GM23338 (cell line): Measurements from ENCODE around the gene CCDC86. TPM values are rescaled to one million over a fixed set of nuclear protein-coding genes. Genes with fewer than 3 reads are reported as not detected.

ENCODE experiments used
- ATAC-seq: fragments of 200-7000 bp; cut with Tn5 transposase; 3 replicates; pipeline ENCODE4 v1.9.1; 2020
- DNase-seq: peaks from one replicate; pipeline ENCODE4 v3.0.0-alpha.2; 2015; ENCODE audit warnings: low spot score
- H2AFZ ChIP-seq: fragments of 200-600 bp; sonication (generic); 2 replicates; pipeline ENCODE4 v1.8.0; 2016; ENCODE audit warnings: antibody characterized with exemption, mild to moderate bottlenecking, moderate library complexity
- H3F3A ChIP-seq: fragments of 200-600 bp; sonication (generic); replicated peaks from 2 replicates; pipeline ENCODE4 v1.8.0; 2017; ENCODE audit warnings: antibody characterized with exemption, mixed run types, low read depth
- H3K27ac ChIP-seq: fragments of 200-600 bp; sonication (generic); 2 replicates; pipeline ENCODE4 v1.6.1; 2016; ENCODE audit warnings: low read depth
- H3K27me3 ChIP-seq: fragments of 200-600 bp; sonication (generic); 2 replicates; pipeline ENCODE4 v1.8.0; 2016; ENCODE audit warnings: mild to moderate bottlenecking, mixed run types, moderate library complexity; ENCODE audit not compliant: insufficient read depth
- H3K36me3 ChIP-seq: fragments of 200-600 bp; sonication (generic); 2 replicates; pipeline ENCODE4 v1.8.0; 2016; ENCODE audit warnings: mild to moderate bottlenecking; ENCODE audit not compliant: insufficient read depth
- H3K4me1 ChIP-seq: fragments of 200-600 bp; sonication (generic); 2 replicates; pipeline ENCODE4 v1.8.0; 2016; ENCODE audit warnings: mild to moderate bottlenecking, moderate library complexity; ENCODE audit not compliant: insufficient read depth
- H3K4me2 ChIP-seq: fragments of 200-600 bp; sonication (generic); 2 replicates; pipeline ENCODE4 v1.7.1; 2017; ENCODE audit warnings: mixed run types
- H3K4me3 ChIP-seq: fragments of 200-600 bp; sonication (generic); 2 replicates; pipeline ENCODE4 v1.6.1; 2016; ENCODE audit warnings: mixed run types
- H3K79me2 ChIP-seq: fragments of 200-600 bp; sonication (generic); replicated peaks from 2 replicates; pipeline ENCODE4 v1.8.0; 2017; ENCODE audit warnings: mild to moderate bottlenecking; ENCODE audit not compliant: insufficient read depth
- H3K9me2 ChIP-seq: fragments of 200-600 bp; sonication (generic); 2 replicates; pipeline ENCODE4 v1.8.0; 2017; ENCODE audit not compliant: insufficient read depth
- H4K20me1 ChIP-seq: fragments of 200-600 bp; sonication (generic); replicated peaks from 2 replicates; pipeline ENCODE4 v1.8.0; 2017; ENCODE audit warnings: mild to moderate bottlenecking; ENCODE audit not compliant: insufficient read depth
- H3K27ac Mint-ChIP-seq: 2 replicates; pipeline ENCODE4 v1.8.0; 2020; ENCODE audit warnings: inconsistent platforms, mild to moderate bottlenecking, moderate library complexity, mixed read lengths
- H3K27me3 Mint-ChIP-seq: 3 replicates; pipeline ENCODE4 v1.8.0; 2022; ENCODE audit warnings: low read depth, mild to moderate bottlenecking, moderate library complexity, mixed read lengths, inconsistent platforms; ENCODE audit not compliant: insufficient read depth, poor library complexity
- H3K36me3 Mint-ChIP-seq: 3 replicates; pipeline ENCODE4 v1.8.0; 2021; ENCODE audit warnings: low read depth, mild to moderate bottlenecking, inconsistent platforms, moderate library complexity, mixed read lengths
- H3K4me1 Mint-ChIP-seq: 3 replicates; pipeline ENCODE4 v1.8.0; 2020; ENCODE audit warnings: mild to moderate bottlenecking, inconsistent platforms, mixed read lengths
- H3K4me3 Mint-ChIP-seq: 3 replicates; pipeline ENCODE4 v1.8.0; 2021; ENCODE audit warnings: moderate library complexity, mild to moderate bottlenecking, inconsistent platforms, mixed read lengths
- H3K9me3 Mint-ChIP-seq: 3 replicates; pipeline ENCODE4 v1.8.0; 2020; ENCODE audit warnings: moderate library complexity, mild to moderate bottlenecking, inconsistent platforms, mixed read lengths
- CREB1 ChIP-seq: fragments of 250-450 bp; sonication (Bioruptor Pico); IDR thresholded peaks from 2 replicates; pipeline ENCODE4 v1.5.0; 2020; ENCODE audit warnings: low read depth, mild to moderate bottlenecking, moderate library complexity
- EZH2 ChIP-seq: fragments of 200-600 bp; sonication (generic); IDR thresholded peaks from one replicate; pipeline ENCODE4 v1.8.0; 2017; ENCODE audit warnings: antibody characterized with exemption, mild to moderate bottlenecking, low read depth; ENCODE audit not compliant: unreplicated experiment
- EZH2phosphoT487 ChIP-seq: fragments of 200-600 bp; sonication (generic); IDR thresholded peaks from one replicate; pipeline ENCODE4 v1.8.1; 2018; ENCODE audit warnings: antibody characterized with exemption; ENCODE audit not compliant: unreplicated experiment
- JUNB ChIP-seq: IDR thresholded peaks from one replicate; pipeline ENCODE4 v1.6.1; 2016; ENCODE audit warnings: antibody characterized with exemption; ENCODE audit not compliant: unreplicated experiment
- NANOG ChIP-seq: IDR thresholded peaks from 2 replicates; pipeline ENCODE4 v1.6.1; 2016; ENCODE audit warnings: antibody characterized with exemption, borderline replicate concordance
- POLR2AphosphoS5 ChIP-seq: IDR thresholded peaks from 2 replicates; pipeline ENCODE4 v1.6.1; 2016; ENCODE audit warnings: antibody characterized with exemption, low read depth
- REST ChIP-seq: IDR thresholded peaks from one replicate; pipeline ENCODE4 v1.6.1; 2018; ENCODE audit warnings: antibody characterized with exemption; ENCODE audit not compliant: unreplicated experiment
- STAT1 ChIP-seq: IDR thresholded peaks from one replicate; pipeline ENCODE4 v1.6.1; 2016; ENCODE audit warnings: antibody characterized with exemption; ENCODE audit not compliant: unreplicated experiment
- ZNF114 ChIP-seq: fragments of 250-450 bp; sonication (Bioruptor Pico); IDR thresholded peaks from 2 replicates; pipeline ENCODE4 v1.5.0; 2020; ENCODE audit warnings: mild to moderate bottlenecking, moderate library complexity
- ZNF331 ChIP-seq: fragments of 250-450 bp; sonication (Bioruptor Pico); IDR thresholded peaks from 2 replicates; pipeline ENCODE4 v1.5.0; 2020; ENCODE audit warnings: low read depth, mild to moderate bottlenecking, moderate library complexity
- ZNF462 ChIP-seq: fragments of 250-450 bp; sonication (Bioruptor Pico); IDR thresholded peaks from 2 replicates; pipeline ENCODE4 v1.5.0; 2020; ENCODE audit warnings: mild to moderate bottlenecking, moderate library complexity
- polyA plus RNA-seq: library from polyadenylated mRNA; unstranded; fragments of >200 nt; fragmentation: Nextera tagmentation; extraction: Ambion mirVana; gene quantifications from 2 replicates; pipeline ENCODE4 v1.2.1, GENCODE V29; 2016
- total RNA-seq: library from RNA; depleted of rRNA; stranded (reverse); fragments of >200 nt; shearing (Covaris generic); gene quantifications from 2 replicates; pipeline ENCODE4 v1.2.3, GENCODE V29; 2014

Gene CCDC86
- total and polyA plus RNA-seq, 2 experiments from 2014 or later = 67.3 to 98.5 TPM

- TF ChIP-seq ZNF331 (CRISPR knock-in tag) = no peak
- no peak for TF ChIP-seq STAT1
- TF ChIP-seq CREB1 (CRISPR knock-in tag) = no peak
- no peak for TF ChIP-seq REST
- TF ChIP-seq ZNF114 = no peak
- no peak for TF ChIP-seq JUNB
These were observed 46.6 kb upstream of the CCDC86 start (continued) for GRCh38 chr11:60795291-60795690.

GRCh38 chr11:60797846-60798630, 43.9 kb upstream of the CCDC86 start:
- no peaks in the 10 kb centered on the region for H3K4me1 Mint-ChIP-seq
- H3F3A ChIP-seq = no peaks in the 10 kb centered on the region
- peaks cover 6% of the 10 kb centered on the region; the same call in 2 of the 3 replicates for H3K36me3 Mint-ChIP-seq
- H3K4me1 ChIP-seq = no peaks in the 10 kb centered on the region
- ATAC-seq (no peak), DNase-seq (no peak)
- peaks cover 18% of the 10 kb centered on the region for H3K9me3 Mint-ChIP-seq
- H3K36me3 ChIP-seq = no peaks in the 10 kb centered on the region
- H3K27me3 Mint-ChIP-seq = peaks cover 15% of the 10 kb centered on the region
- no peaks in the 10 kb centered on the region for H3K79me2 ChIP-seq
- no peak overlapping the region for H3K4me2 ChIP-seq
- H3K27ac Mint-ChIP-seq = no peak overlapping the region
- H2AFZ ChIP-seq = no peak overlapping the region
- no peaks in the 10 kb centered on the region for H4K20me1 ChIP-seq
- no peak overlapping the region for H3K4me3 ChIP-seq
- no peaks in the 10 kb centered on the region for H3K9me2 ChIP-seq
- no peaks in the 10 kb centered on the region for H3K27me3 ChIP-seq
- no peak overlapping the region for H3K27ac ChIP-seq
- no peak overlapping the region for H3K4me3 Mint-ChIP-seq
- TF ChIP-seq NANOG (no peak), ZNF331 (CRISPR knock-in tag) (no peak), CREB1 (CRISPR knock-in tag) (no peak), REST (no peak), POLR2AphosphoS5 (no peak), ZNF462 (CRISPR knock-in tag) (no peak), EZH2phosphoT487 (no peak), ZNF114 (no peak), EZH2 (no peak)
